Measurements from ENCODE around the gene ABI2.
A peak's percentile ranks its signal among the peaks of the same experiment; 100 is the strongest.
"Not testable (repeated sequence)": the region's sequence is repeated elsewhere in the genome, so short reads cannot be mapped to it uniquely, and the experiment has no call there.

ABI2 gene

DNA sequence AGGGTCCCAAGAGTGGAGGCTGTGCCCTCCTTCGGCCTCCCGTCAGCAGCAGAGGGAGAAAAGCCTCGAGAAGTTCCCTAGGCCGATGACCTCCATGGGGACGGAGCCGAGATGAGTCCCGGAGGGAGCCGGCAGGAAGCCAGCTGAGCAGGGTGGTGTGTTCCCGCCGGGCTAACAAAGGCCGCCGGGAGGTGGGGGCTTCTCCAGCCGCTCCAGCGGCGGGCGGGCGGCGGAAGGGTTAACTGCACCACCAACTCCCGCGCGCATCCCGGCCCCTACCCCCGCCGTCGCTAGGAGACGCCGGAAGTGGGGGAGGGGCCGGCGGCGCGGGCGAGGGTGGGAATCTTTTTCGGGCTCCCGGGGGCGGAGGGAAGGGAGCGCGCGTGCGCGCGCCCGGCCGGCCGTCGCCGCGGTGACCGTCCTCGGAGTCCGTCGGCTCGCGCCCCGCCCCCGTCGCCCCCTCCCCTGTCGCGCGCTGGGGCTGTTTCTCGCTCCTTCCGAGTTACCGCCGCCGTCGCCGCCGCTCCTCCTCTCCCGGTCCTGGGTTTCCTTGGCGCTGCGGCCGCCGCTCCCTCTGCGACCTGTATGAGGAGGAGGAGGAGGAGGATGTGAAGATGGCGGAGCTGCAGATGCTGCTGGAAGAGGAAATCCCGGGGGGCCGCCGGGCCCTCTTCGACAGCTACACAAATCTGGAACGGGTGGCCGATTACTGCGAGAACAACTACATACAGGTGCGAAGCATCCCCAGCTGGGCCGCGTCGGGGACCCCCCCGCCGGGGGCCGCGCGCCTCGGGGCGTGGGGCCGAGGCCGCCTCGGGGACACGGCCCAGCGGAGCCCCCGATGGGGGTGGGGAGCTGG, at the start of gene ABI2:
Gene ABI2, plus strand, starts transcription at position 494 of the 859 bp plus-strand sequence. Its CDS starts 121 bp downstream, at position 615.
- DNase-seq (ENCODE audit: low read depth), result peak; percentile 72

DNA sequence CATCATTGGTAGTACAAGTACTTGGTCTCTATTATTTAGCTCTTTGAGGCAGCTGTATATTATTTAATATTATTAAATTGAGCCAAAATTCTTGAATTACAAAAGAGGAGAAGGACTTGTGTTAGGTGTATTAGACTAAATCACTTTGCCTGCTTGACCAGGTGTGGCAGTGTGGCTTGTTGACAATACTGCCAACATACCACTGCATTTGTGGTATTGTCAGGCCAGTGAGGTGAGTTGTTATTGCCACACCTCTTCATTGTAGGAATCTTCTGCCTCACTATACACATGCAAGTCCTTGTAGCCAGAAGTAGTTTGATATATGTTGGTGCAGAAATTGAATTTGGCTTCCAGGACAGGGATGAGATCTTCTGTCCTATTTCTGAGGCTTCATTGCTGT, 48.9 kb upstream of the ABI2 start:
- no peak for DNase-seq (ENCODE audit: low read depth)

DNA sequence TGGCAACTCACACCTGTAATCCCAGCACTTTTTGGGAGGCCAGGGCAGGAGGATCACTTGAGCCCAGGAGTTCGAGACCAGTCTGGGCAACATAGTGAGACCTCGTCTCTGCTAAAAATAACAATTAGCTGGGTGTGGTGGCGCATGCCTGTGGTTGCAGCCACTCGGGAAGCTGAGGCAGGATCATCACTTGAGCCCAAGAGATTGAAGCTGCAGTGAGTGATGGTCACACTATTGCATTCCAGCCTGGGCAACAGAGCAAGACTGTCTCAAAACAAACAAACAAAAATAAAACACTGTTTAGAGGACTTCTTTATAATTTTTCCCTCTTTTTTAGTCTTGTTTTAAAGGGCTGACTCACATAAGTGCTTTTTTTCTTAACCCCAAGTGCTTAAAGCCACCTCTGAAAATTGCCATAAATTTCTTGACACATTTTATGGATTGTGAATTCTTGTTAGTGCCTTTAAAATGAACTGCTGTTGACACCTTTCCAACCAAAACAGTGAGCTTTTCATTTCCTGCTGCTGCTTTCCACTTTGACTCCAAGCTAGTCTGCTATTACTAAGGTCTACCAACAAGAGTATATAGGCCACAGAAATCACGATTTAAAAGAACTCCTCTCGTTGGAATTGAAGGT, 47.6 kb upstream of the ABI2 start:
- DNase-seq (ENCODE audit: low read depth), result no peak

DNA sequence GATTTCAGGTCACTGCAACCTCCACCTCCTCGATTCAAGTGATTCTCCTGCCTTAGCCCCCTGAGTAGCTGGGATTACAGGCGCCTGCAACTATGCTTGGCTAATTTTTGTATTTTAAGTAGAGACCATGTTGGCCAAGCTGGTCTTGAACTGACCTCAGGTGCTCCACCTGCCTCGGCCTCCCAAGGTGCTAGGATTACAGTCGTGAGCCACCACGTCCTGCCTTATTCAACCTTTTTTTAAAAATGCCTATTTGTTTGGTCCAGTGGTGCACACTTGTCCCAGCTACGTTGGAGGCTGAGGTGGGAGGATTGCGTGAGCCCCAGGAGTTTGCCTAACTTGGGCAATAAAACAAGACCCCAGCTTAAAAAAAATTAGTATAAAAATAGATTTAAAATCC, 46.1 kb upstream of the ABI2 start:
- no peak for DNase-seq (ENCODE audit: low read depth)

DNA sequence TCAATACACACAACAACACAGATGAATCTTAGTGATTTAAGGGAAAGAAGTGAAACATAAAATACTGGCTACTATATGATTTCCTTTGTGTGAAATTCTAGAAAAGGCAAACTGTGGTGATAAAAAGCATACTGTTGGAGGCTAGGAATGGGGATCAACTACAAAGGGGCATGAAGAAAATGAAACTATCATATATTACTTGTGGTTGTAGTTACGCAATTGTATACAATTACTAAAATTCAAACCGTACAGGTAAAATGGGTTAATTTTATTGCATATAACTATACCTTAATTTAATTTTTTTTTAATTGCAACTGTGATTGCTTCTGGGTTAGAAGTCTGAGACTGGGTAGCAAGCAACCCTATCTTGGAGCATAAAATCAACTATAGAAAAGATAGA, 41.7 kb upstream of the ABI2 start:
- DNase-seq (ENCODE audit: low read depth), result no peak

DNA sequence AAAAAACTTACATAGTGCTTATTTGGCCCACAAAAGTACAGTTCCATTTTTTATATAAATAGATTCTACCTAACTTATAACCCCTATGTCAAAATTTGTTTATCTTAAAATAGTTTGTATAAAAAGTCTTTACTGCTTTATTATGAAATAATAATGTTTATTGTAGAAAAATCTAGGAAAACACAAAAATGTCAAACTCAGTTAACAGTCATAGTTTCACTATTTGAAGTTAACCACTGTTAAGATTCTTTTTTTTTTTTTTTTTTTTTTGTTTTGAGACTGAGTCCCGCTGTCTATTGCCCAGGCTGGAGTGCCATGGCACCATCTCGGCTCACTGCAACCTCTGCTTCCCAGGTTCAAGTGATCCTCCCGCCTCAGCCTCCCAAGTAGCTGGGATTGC, 26.5 kb upstream of the ABI2 start:
- no peak for DNase-seq (ENCODE audit: low read depth)

DNA sequence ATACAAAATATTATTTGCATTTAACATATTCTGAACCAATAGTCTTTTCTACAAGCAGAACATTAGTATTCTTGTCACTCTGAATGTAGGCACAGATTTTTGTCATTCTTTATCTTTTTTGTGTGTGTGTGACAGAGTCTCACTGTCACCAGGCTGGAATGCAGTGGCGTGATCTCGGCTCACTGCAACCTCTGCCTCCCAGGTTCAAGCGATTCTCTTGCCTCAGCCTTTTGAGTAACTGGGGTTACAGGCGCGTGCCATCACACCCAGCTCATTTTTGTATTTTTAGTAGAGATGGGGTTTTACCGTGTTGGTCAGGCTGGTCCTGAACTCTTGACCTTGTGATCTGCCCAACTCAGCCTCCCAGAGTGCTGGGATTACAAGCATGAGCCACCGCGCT, 25.6 kb upstream of the ABI2 start:
- not testable (repeated sequence) for DNase-seq (ENCODE audit: low read depth)

DNA sequence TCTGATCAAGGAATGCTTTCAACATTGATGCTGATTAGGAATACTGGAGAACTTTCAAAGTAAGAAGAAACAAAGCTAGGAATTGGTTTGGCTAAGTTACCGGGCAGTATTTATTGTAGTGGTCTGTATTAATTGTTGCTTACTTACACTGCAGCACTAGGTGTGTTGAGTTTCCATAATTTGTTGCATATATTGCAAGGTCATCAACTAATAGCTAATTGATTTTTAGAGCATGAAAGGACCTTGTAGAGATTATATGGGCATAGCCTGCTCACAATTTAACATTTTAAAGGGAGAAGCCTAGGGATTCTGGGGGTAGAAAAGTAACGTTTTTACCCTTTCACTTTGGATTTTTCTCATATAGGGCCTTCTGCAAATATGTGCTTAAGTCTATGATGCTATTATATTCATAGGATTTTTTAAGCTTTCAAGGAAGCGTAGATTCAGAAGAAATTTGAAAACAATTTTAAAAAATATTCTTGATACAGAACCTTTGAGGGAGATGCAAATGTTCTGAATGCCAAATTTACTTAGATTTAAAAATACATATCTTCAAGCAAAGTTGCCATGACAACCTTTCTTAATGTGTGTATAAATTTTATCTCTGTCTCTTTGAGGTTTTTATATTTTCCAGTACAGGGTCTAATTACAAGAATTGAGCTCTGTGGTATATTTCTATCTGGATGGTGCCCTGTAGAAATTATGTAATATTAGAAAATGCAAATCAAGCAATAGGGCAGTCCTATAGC, 17.3 kb upstream of the ABI2 start:
- DNase-seq (ENCODE audit: low read depth), result no peak

DNA sequence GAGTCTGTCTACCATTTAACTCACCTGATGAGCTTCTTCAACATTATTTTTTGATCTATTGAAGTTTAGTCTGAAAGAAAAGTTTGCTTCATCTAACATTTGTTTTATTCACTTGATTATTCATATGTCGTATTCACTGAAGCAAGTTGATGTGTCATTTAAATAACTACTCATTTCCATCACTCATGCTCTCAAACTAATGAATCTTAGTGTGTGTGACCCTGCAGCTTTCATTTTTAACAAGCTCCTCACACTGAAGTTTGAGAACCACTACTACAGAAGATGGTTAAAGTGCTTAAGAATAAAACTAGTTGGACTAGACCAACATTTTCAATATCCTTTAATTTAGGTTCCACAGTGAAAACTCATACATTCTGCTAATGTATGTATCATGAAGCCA, 1.8 kb upstream of the ABI2 start:
- DNase-seq (ENCODE audit: low read depth), result no peak

DNA sequence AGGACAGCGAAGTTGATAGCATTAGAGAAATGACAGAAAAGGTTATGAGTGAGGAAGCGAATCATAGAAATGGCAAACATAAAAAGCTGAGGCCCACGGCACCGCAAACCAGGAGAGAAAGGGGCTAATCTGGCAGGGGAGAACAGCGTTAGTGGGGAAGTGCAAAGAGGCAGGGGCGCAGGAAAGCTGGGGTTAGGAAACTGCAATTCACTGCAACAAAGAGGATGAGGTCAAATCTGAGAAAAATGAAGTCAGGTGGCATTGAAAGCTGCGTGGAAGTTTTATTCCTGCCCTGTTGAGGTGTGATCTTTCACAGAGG, 653 bp upstream of the ABI2 start:
- no peak for DNase-seq (ENCODE audit: low read depth)

DNA sequence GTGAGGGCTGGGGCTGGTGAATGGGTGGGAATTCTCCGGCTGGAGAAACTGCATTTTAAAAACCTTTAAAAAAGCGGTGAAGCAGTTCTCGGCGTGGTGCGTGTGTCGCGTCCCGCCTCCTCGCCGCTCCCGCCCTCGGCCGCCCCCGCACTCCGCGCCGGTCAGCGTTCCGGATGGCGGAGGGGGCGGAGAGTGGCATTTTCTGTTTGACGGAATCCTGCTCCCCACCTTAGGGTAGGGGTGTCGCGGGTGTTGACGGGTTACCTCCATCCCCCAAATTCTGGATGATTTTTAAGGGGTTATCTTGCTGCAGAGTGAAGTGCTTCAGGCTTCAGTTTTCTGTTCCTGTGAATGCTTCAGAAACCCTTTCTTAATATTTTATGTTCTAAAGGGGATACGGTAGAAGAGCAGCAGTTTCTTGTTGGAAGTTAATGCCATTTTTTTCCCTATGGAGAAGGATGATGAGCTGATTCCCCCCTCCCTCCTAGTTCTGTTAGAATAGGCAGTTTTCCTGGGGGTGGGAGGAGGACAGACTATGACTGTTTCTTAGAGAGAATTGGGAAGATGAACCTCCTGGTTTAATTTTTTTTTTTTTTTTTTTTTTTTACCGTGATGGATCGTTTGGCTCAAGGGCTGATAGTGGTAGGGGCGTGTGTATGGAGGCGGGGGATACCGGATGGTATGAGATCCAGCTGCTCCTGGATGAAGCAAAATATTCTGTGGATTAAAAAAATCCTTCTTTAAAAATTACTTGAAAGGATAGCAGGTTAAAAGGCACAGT, 756 bp downstream of the ABI2 start:
- no peak for DNase-seq (ENCODE audit: low read depth)

DNA sequence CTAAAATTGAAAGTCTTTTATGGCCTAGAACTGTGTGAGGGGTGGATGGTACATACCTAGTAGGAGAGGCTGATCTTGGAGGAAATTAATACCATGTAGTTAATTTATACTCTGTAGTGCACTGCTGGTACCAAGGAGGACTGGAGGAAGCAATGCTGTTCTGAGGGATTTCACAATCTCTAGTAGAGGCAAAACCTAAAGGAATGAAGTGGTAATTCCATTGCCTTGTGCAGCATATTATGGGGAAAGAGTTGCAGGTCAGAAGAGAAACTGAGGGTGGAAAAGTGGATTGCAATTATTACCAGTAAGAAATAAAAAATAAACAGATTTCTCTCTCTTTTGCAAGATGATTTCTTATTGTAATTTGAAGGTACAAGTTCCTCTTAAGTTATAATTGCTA, 2.2 kb downstream of the ABI2 start:
- no peak for DNase-seq (ENCODE audit: low read depth)

DNA sequence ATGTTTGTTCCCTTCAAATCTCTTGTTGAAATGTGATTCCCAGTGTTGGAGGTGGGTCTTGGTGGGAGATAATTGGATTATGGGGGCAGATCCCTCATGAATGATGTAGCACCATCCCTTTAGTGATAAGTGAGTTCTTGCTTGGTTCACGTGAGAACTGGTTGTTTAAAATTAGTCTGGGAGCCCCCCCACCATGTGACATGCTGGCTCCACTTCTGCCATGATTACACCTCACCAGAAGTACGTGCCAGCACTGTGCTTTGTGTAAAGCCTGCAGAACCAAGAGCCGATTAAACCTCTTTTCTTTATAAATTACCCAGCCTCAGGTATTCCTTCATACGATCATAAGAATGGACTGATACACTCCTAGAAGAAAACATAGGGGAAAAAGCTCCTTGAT, 10.1 kb downstream of the ABI2 start:
- no peak for DNase-seq (ENCODE audit: low read depth)

DNA sequence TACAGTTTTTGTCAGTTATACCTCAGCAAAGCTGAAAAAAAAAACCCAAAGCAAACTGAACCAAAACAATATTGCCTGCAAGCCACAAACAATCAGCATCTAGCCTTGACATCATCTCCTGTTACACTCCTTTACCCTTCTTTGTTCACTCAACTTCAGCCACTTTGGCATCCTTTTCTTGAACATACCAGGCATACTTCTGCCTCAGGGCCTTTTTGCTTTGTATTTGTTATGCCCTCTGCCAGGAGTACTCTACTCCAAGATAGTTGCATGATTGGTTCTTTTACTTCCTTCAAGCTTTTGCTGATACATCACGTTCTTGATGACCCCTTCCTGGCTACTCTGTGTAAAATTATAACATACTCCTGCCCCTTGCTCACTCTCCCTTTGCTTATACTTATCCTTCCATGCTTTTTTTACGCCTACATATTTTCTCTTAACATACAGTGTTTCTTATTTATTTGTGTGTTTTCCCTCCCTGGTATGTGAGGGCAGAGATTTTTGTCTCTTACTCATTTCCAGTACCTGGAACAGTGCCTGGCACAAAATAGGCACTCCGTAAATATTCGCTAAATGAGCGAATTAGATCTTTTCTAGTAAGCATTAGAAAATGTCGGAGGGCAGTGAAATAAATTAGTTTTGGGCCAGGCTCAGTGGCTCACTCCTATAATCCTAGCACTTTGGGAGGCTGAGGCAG, 12.7 kb downstream of the ABI2 start:
- DNase-seq (ENCODE audit: low read depth), result no peak

DNA sequence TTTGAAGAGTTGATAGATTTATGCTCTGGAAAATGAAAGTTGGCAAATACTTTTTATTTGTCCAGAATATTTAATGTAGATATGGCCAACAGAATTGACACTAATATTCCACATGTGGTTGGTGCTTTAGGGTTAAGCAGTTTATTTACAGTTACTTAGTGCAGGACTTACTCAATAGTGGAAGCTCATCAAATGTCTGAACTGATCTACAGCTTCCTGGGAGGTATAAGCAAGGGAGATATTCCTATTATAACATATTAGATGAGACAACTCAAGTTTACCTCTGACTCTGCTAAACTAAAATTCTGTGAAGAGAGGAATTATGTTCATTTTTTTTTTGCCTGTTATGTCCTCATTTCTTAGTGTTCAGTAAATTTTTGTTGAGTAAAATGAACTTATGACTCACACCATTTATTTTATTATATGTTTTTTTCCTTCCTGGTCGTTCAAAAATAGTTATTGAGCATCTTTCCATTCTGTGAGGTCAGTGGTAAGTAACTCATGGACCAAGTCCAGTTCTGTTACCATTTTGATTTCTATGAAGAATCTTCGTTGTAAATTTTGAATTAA, 13.6 kb downstream of the ABI2 start:
- no peak for DNase-seq (ENCODE audit: low read depth)

DNA sequence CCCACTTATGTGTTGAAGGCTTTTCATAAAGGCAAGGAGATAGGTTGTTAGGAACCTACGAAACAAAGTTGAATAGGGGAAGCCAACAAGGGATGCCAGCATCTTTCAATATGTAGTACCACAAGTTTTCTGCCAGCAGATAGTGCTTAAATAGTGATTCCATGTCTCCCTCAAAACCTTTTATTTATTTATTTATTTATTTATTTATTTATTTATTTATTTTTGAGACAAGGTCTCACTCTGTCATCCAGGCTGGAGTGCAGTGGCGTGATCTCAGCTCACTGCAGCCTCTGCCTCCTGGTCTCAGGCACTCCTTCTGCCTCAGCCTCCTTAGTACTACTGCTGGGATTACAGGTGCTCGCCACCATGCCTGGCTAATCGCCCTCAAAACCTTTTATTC, 14.2 kb downstream of the ABI2 start:
- not testable (repeated sequence) for DNase-seq (ENCODE audit: low read depth)

DNA sequence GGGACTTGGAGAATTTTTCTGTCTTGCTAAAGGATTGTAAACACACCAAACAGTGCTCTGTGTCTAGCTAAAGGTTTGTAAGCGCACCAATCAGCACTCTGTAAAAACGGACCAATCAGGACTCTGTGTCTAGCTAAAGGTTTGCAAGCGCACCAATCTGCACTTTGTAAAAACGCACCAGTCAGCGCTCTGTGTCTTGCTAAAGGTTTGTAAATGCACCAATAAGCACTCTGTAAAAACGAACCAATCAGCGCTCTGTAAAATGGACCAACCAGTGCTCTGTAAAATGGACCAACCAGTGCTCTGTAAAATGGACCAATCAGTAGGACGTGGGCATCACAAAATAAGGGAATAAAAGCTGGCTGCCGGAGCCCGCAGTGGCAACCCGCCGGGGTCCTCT, 16.5 kb downstream of the ABI2 start:
- DNase-seq (ENCODE audit: low read depth), result no peak

DNA sequence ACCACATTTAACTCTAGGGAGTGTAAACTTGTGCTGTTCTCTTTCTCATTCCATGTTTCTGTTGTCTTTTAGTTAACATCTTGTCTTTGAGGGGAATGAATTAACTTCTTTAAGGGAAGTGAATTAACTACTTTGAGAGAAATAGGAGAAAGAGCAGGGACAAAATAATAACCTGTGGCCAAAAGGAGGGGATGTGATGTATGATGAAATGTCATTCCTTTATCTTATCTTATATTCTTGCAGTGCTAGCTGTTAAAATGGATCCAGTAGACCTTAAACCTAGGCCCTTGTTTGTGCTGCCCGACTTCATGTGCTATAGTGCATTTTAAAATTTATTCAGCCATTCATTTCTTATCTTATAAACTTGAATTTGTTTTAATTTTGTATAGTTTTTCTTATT, 18.4 kb downstream of the ABI2 start:
- no peak for DNase-seq (ENCODE audit: low read depth)

DNA sequence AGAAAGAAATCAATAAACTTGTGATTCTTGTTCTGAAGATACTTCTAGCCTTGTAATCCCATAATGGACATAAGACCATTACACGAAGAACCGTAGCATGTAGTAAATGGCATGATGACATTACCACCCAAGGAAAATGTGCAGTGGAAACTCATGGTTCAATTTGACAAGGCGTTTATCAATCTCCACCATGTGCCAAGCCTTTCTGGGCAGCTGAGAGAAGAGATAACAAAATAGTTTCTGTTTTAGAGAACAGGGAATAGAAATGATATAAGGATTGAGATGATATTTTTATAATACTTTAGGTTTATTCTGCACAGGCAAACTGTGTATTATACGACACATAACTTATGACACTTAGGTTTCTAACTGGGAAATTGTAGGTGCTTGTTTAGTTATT, 19.2 kb downstream of the ABI2 start:
- DNase-seq (ENCODE audit: low read depth), result peak; percentile 45

DNA sequence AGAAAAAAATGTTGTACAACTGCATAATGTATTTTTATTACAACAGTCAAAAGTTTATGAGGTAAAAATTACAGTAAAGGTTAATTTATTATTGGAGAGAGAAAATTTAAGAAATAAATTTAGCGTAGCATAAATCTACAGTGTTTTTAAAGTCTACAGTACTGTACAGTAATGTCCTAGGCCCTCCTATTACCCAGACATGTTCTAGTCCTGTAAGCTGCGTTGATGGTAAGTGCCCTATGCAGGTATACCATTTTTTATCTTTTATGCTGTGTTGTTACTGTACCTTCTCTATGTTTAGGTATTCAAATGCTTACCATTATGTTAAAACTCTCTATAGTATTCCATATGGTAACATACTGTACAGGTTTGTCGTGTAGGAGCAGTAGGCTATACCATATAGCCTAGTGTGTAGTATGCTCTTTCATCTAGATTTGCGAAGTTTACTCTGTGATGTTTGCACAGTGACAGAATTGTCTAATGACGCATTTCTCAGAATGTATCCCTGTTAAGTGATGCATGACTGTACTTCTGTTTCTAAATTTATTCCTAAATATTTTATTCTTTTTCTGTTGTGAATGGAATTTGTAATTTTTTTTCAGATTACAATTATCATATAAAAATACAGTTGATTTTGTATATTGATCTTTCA, 24.5 kb downstream of the ABI2 start:
- no peak for DNase-seq (ENCODE audit: low read depth)

DNA sequence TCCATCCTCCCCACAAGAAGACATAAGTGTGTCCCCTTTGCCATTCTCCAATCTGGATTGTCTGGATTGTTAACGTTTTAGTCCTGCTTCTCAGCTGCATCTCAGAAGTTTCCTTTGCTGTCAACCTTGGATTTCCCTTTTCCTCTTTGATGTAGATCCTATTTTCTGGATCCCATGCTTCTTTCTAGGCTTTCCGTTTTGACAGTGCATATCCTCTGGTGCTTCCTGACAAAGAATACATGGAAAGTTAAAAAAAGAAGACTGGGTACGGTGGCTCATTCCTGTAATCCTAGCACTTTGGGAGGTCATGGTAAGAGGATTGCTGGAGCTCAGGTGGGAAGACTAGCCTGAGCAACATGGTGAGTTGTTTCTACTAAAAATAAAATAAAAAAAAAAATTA, 26.8 kb downstream of the ABI2 start:
- no peak for DNase-seq (ENCODE audit: low read depth)
